Smooth muscle cell (in vitro differentiated cells): ENCODE data around the gene NOP58. TPM values are rescaled to one million over a fixed set of nuclear protein-coding genes. Genes with fewer than 3 reads are reported as not detected.
A peak's percentile ranks its signal among the peaks of the same experiment; 100 is the strongest.

ENCODE experiments used
- DNase-seq: peaks from one replicate; lab custom pipeline; 2025; ENCODE audit not compliant: unreplicated experiment; lab: John Stamatoyannopoulos, UW
- H2AFZ ChIP-seq: fragments of 200-600 bp; sonication (generic); 2 replicates; pipeline ENCODE4 v1.6.0; 2016; ENCODE audit warnings: antibody characterized with exemption, low read depth, mild to moderate bottlenecking
- H3F3A ChIP-seq: fragments of 200-600 bp; sonication (generic); 2 replicates; pipeline ENCODE4 v1.6.0; 2017; ENCODE audit warnings: antibody characterized with exemption, low read depth
- H3K27ac ChIP-seq: fragments of 200-600 bp; sonication (generic); 2 replicates; pipeline ENCODE4 v1.5.1; 2016; ENCODE audit warnings: low read depth, mild to moderate bottlenecking
- H3K27me3 ChIP-seq: fragments of 200-600 bp; sonication (generic); 2 replicates; pipeline ENCODE4 v1.6.1; 2016; ENCODE audit warnings: low read depth, mild to moderate bottlenecking
- H3K36me3 ChIP-seq: fragments of 200-600 bp; sonication (generic); 2 replicates; pipeline ENCODE4 v1.5.1; 2016; ENCODE audit warnings: low read depth
- H3K4me1 ChIP-seq: fragments of 200-600 bp; sonication (generic); 2 replicates; pipeline ENCODE4 v1.5.1; 2016; ENCODE audit warnings: low read depth
- H3K4me2 ChIP-seq: fragments of 200-600 bp; sonication (generic); 2 replicates; pipeline ENCODE4 v1.6.0; 2016; ENCODE audit warnings: mild to moderate bottlenecking
- H3K4me3 ChIP-seq: fragments of 200-600 bp; sonication (generic); 2 replicates; pipeline ENCODE4 v1.5.1; 2016; ENCODE audit warnings: mild to moderate bottlenecking
- H3K79me2 ChIP-seq: fragments of 200-600 bp; sonication (generic); 2 replicates; pipeline ENCODE4 v1.6.0; 2016; ENCODE audit warnings: low read depth, mild to moderate bottlenecking
- H3K9ac ChIP-seq: fragments of 200-600 bp; sonication (generic); 2 replicates; pipeline ENCODE4 v1.6.0; 2016; ENCODE audit warnings: low read depth
- H3K9me3 ChIP-seq: fragments of 200-600 bp; sonication (generic); replicated peaks from 2 replicates; pipeline ENCODE4 v1.5.1; 2016; ENCODE audit warnings: low read depth
- H4K20me1 ChIP-seq: fragments of 200-600 bp; sonication (generic); 2 replicates; pipeline ENCODE4 v1.6.0; 2016; ENCODE audit warnings: low read depth
- WGBS: methylation state at CpG from one replicate; pipeline ENCODE4 v1.1.7; 2016; ENCODE audit warnings: low lambda C conversion rate; 5-methylcytosine and 5-hydroxymethylcytosine counted together
- polyA plus RNA-seq: library from polyadenylated mRNA; unstranded; fragments of >200 nt; fragmentation: Nextera tagmentation; extraction: Ambion mirVana; gene quantifications from 2 replicates; pipeline ENCODE4 v1.2.1, GENCODE V29; 2016
- total RNA-seq: library from RNA; depleted of rRNA; stranded (reverse); fragments of >200 nt; gene quantifications from 2 replicates; pipeline ENCODE4 v1.2.3, GENCODE V29; 2014
- TF ChIP-seq, protein P1 (sequence below): fragments of 200-600 bp; sonication (generic); IDR thresholded peaks from 2 replicates; pipeline ENCODE4 v1.5.1; 2017; ENCODE audit warnings: borderline replicate concordance, mild to moderate bottlenecking, antibody characterized with exemption; ENCODE audit not compliant: insufficient read depth, poor library complexity, severe bottlenecking

The NOP58 gene
- total and polyA plus RNA-seq, 2 experiments from 2014 or later: 40.8 to 51.4 TPM

DNA sequence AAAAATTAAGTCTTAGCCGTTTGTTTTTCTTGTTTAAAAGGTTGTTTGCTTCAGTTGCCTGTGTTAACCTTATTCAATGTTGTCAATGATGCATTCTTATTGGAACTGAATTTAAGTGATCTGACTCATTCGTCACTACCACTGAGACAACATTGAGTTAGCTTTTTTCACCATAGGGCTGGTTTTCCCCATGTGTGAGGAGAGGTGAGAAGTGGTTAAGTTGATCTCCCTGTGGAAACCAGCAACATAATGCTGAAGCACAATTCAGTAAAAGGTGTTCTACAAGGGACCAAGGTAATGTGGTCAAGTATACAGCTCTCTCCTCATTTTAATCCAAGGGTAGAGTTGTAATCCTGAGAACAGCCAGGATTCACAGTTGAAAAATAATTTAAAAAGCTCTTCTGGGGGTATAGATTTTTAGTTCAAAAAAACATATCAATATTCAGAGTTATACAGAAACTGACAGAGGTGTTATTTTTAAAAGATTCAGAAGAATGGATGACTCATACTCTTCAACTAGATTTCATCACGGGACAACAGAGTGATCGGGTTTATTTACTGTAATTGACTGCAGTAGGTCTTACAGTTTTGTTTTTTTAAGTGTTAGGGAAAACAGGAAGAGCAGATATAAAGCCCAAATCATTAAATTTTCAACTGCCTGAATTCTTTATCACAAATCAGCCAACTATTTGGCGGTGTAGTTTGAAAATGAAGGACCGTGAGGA is 12.6 kb downstream of the NOP58 start:
- Histone ChIP-seq H3K27ac (peak overlapping the region; percentile 69), H4K20me1 (peaks cover 83% of the 10 kb centered on the region), H2AFZ (no peak overlapping the region), H3K4me2 (no peak overlapping the region), H3K27me3 (no peaks in the 10 kb centered on the region), H3K4me3 (no peak overlapping the region), H3K9me3 (no peaks in the 10 kb centered on the region), H3K36me3 (peaks cover 11% of the 10 kb centered on the region), H3F3A (peaks cover 4% of the 10 kb centered on the region), H3K79me2 (peaks cover 91% of the 10 kb centered on the region), H3K9ac (no peak overlapping the region), H3K4me1 (no peaks in the 10 kb centered on the region)
- WGBS: 81% methylated on average over 6 of the region's 6 CpGs
- TF ChIP-seq, protein P1, sequence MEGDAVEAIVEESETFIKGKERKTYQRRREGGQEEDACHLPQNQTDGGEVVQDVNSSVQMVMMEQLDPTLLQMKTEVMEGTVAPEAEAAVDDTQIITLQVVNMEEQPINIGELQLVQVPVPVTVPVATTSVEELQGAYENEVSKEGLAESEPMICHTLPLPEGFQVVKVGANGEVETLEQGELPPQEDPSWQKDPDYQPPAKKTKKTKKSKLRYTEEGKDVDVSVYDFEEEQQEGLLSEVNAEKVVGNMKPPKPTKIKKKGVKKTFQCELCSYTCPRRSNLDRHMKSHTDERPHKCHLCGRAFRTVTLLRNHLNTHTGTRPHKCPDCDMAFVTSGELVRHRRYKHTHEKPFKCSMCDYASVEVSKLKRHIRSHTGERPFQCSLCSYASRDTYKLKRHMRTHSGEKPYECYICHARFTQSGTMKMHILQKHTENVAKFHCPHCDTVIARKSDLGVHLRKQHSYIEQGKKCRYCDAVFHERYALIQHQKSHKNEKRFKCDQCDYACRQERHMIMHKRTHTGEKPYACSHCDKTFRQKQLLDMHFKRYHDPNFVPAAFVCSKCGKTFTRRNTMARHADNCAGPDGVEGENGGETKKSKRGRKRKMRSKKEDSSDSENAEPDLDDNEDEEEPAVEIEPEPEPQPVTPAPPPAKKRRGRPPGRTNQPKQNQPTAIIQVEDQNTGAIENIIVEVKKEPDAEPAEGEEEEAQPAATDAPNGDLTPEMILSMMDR: no peak
- no peak for DNase-seq

DNA sequence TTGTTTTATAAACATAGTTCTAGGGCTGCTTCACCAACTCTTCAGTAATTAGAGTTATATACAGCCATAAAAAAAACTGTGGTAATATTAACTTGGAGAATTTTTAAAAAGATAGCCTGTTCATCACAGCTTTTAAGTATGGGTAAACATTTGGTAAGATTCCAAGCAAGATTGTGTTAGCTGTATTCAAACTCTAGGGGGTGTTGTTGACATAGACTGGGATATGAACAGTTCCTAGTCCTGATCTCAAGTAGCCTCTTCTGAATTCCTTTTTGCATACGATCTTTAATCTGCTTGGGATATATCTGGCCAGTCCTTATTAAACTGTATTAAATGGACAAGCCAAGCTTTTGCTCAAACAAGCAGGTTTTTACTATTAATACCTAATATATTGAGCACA is 13.4 kb downstream of the NOP58 start:
- Histone ChIP-seq H3K9ac (no peak overlapping the region), H3K9me3 (no peaks in the 10 kb centered on the region), H4K20me1 (peaks cover 76% of the 10 kb centered on the region), H2AFZ (no peak overlapping the region), H3K4me2 (no peak overlapping the region), H3K79me2 (peaks cover 84% of the 10 kb centered on the region), H3K27ac (peak overlapping the region; percentile 69), H3K36me3 (peaks cover 11% of the 10 kb centered on the region), H3K27me3 (no peaks in the 10 kb centered on the region), H3K4me1 (no peaks in the 10 kb centered on the region), H3K4me3 (no peak overlapping the region), H3F3A (peaks cover 4% of the 10 kb centered on the region)
- WGBS: 52% methylated on average over 1 of the region's 1 CpG
- TF ChIP-seq, protein P1: peak; percentile 39
- DNase-seq: no peak

DNA sequence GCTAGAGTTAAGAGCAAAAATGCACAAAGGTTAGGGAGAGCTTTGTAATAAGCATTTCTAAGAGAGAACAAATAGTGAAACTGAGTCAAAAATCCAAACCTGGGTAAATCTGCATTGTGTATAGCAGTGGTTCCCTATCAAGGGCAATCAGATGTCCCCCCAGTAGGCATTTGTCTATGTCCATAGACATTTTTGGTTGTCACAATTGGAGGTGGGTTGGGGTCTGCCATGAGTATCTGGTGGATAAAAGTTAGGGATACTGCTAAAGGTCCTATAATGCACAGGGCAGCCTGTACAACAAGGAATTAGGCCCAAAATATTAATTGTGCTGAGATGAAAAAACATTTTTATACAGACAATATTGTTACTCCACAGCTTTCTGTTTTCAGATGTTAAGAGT is 21.0 kb downstream of the NOP58 start:
- H3K9ac ChIP-seq: no peak overlapping the region
- H3K27ac ChIP-seq: no peak overlapping the region
- no peaks in the 10 kb centered on the region for H3F3A ChIP-seq
- H4K20me1 ChIP-seq: peaks cover 9% of the 10 kb centered on the region
- H3K4me3 ChIP-seq: no peak overlapping the region
- no peaks in the 10 kb centered on the region for H3K9me3 ChIP-seq
- TF ChIP-seq, protein P1: no peak
- H3K4me2 ChIP-seq: no peak overlapping the region
- H3K27me3 ChIP-seq: no peaks in the 10 kb centered on the region
- H3K79me2 ChIP-seq: peaks cover 21% of the 10 kb centered on the region
- no peak overlapping the region for H2AFZ ChIP-seq
- no peaks in the 10 kb centered on the region for H3K4me1 ChIP-seq
- peaks cover 38% of the 10 kb centered on the region for H3K36me3 ChIP-seq
- DNase-seq: no peak
